Spleen (tissue), 11 donors: ENCODE results near the gene SDS. TPM values are rescaled to one million over a fixed set of nuclear protein-coding genes. Genes with fewer than 3 reads are reported as not detected.

ENCODE experiments used
- DNase-seq: peaks from one replicate; pipeline ENCODE4 v3.0.0-alpha.2; 2020
- H3K27ac ChIP-seq, 8 donors: fragments of 200-600 bp; sonication (generic) in 7 of 8; 1 replicate in 4 of 8; 2 replicates in 4 of 8; pipeline versions ENCODE4 v1.5.0 to v1.8.0; 2016 to 2021; ENCODE audit warnings: inconsistent platforms in 4 of 8, mild to moderate bottlenecking in 4 of 8, moderate library complexity in 1 of 8
- H3K27me3 ChIP-seq, 7 donors: fragments of 200-600 bp; sonication (generic) in 6 of 7; replicated peaks in 1 of 7; 1 replicate in 4 of 7; 2 replicates in 3 of 7; pipeline versions ENCODE4 v1.5.0 to v1.8.0; 2016 to 2021; ENCODE audit warnings: inconsistent platforms in 3 of 7, mild to moderate bottlenecking in 1 of 7
- H3K36me3 ChIP-seq, 6 donors: fragments of 200-600 bp; sonication (generic) in 5 of 6; 1 replicate in 4 of 6; 2 replicates in 2 of 6; pipeline versions ENCODE4 v1.5.0 to v1.8.0; 2016 to 2021; ENCODE audit warnings: inconsistent platforms in 2 of 6
- H3K4me1 ChIP-seq, 6 donors: fragments of 200-600 bp; sonication (generic) in 5 of 6; 1 replicate in 3 of 6; 2 replicates in 3 of 6; pipeline versions ENCODE4 v1.5.0 to v1.8.0; 2016 to 2021; ENCODE audit warnings: inconsistent platforms in 3 of 6
- H3K4me3 ChIP-seq, 8 donors: fragments of 200-600 bp; sonication (generic) in 7 of 8; 1 replicate in 4 of 8; 2 replicates in 4 of 8; pipeline versions ENCODE4 v1.5.0 to v1.8.0; 2016 to 2021; ENCODE audit warnings: inconsistent platforms in 4 of 8, mild to moderate bottlenecking in 4 of 8, moderate library complexity in 2 of 8
- H3K9me3 ChIP-seq, 8 donors: fragments of 200-600 bp; sonication (generic) in 7 of 8; 1 replicate in 4 of 8; 2 replicates in 4 of 8; pipeline versions ENCODE4 v1.5.0 to v1.8.0; 2016 to 2021; ENCODE audit warnings: inconsistent platforms in 4 of 8
- POLR2A ChIP-seq, 3 donors: fragments of 450-650 bp; IDR thresholded peaks; one replicate each; pipeline ENCODE4 v1.5.1; 2017; ENCODE audit warnings: antibody characterized with exemption in 3 of 3, mild to moderate bottlenecking in 1 of 3
- POLR2AphosphoS5 ChIP-seq, 3 donors: sonication (generic); formaldehyde crosslinking; IDR thresholded peaks; one replicate each; pipeline ENCODE4 v1.5.1; 2017; ENCODE audit warnings: antibody characterized with exemption in 3 of 3
- WGBS, 5 donors: extraction: QIAGEN DNeasy Blood & Tissue Kit in 3 of 5; methylation state at CpG; one replicate each; pipeline versions ENCODE4 v1.1.5 to v1.1.7; 2013 to 2018; 5-methylcytosine and 5-hydroxymethylcytosine counted together
- intact Hi-C: fragments of 100-400 bp; cut with DNase I; formaldehyde crosslinking; loops from one replicate; pipeline ENCODE4 v1.15.0; 2023; ENCODE audit warnings: low total_unique reads
- polyA plus RNA-seq, 3 donors: library from polyadenylated mRNA; stranded (reverse); fragments of 200-250 nt; gene quantifications; one replicate each; pipeline ENCODE4 v1.2.1, GENCODE V29; 2013
- total RNA-seq, 7 donors: library from RNA; depleted of rRNA in 3 of 7; stranded (reverse); fragments of >200 nt in 3 of 7; fragmentation: NEBNext Ultra II Directional in 4 of 7; extraction: Animal tissue kit (Norgen Biotek cat#: 25700) in 4 of 7; gene quantifications; one replicate each; pipeline versions ENCODE4 v1.1.0 to v1.2.1, GENCODE V29; 2016 to 2021
- TF ChIP-seq, protein P1 (sequence below), 11 experiments: fragments of 200-600 bp in 7 of 11; fragments of 450-650 bp in 4 of 11; sonication (generic) in 4 of 11; IDR thresholded peaks in 8 of 11; conservative IDR thresholded peaks in 3 of 11; 1 replicate in 7 of 11; 2 replicates in 4 of 11; pipeline versions ENCODE4 v1.4.0 to v1.8.0; 2016 to 2021; ENCODE audit warnings: antibody characterized with exemption in 11 of 11, inconsistent platforms in 4 of 11, mild to moderate bottlenecking in 1 of 11
- donor health status: healthy with polysubstance abuse.
- donor health status: DM: no; HTN: no; CAD: no; lungs with moderate emphysema.
- donor health status: DM: no; HTN: no; CAD: no.
- donor health status: Bipolar disorder and iron deficiency.
- donor health status: healthy.
- donor health status: DM: no; HTN: no; CAD: no.
- donor health status: DM: yes; HTN: yes; CAD: no.

Gene SDS
- total and polyA plus RNA-seq, 10 donors: 0.61 to 3.5 (median 1.2) TPM; not detected in 1

DNA sequence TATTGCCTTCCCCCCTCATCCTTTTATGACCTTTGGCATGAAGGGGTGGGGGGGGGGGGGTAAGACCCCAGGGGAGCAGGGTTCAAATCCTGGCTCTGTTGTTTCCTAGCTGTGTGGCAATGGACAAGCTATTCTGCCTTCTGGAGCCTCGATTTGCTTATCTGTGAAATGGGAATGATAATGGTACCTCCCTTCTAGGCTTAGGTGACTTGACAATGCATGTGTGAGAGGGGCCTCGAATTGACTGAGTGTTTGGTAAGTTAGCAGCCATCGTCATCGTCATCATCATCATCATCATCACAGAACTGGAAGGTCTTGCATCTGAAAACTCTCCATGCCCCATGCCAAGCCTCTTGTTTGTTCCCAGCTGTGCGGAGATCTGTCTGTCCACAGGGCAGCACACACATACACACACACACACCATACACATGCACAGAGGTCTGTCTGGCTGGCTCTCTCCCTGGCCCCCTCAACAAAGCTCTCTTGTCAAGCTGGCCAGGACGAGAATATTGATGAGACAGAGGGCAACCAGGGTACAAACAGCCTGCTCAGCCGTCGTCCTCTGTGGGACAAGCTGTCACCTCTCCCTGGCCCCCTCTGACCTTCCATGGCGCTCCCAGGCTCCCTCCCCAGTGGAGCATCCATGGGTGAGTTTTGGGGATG lies 5.9 kb upstream of the SDS start:
- WGBS, 5 donors: 62 to 87% (median 73%) methylated on average over 6 to 9 of the region's 9 CpGs
- Histone ChIP-seq H3K4me3 (no peak overlapping the region), H3K9me3 (no peaks in the 10 kb centered on the region), H3K27me3 (peaks cover 0 to 25% (median 0%) of the 10 kb centered on the region in 7 donors), H3K36me3 (no peaks in the 10 kb centered on the region), H3K27ac (no peak overlapping the region), H3K4me1 (no peaks in the 10 kb centered on the region)
- no peak for DNase-seq
- no peak for TF ChIP-seq POLR2AphosphoS5 (IDR thresholded peaks at IDR 0.05)
- intact Hi-C loops: no loop called here

DNA sequence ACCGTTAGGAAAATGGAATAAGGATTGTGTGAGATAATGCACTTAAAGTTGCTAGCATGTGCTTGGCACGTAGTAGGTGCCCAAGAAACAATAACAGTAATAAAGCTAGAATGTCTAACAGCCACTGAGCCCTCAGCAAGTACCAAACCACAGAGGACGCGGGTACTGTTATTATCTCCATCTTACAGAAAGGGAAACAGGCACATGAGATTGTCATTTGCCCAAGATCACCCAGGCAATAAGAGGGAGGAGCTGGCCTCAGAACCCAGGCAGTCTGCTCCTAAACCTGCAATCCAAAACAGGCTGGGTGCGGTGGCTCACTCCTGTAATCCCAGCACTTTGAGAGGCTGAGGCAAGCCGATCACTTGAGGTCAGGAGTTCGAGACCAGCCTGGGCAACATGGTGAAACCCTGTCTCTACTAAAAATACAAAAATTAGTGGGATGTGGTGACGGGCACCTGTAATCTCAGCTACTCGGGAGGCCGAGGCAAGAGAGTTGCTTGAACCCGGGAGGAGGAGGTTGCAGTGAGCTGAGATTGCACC lies 5.1 kb upstream of the SDS start:
- no peak for DNase-seq
- Histone ChIP-seq H3K9me3 (no peaks in the 10 kb centered on the region), H3K4me1 (peaks cover 0 to 7% (median 0%) of the 10 kb centered on the region in 6 donors), H3K4me3 (no peak overlapping the region), H3K27ac (no peak overlapping the region), H3K27me3 (peaks cover 0 to 27% (median 0%) of the 10 kb centered on the region in 7 donors), H3K36me3 (no peaks in the 10 kb centered on the region)
- TF ChIP-seq, protein P1, sequence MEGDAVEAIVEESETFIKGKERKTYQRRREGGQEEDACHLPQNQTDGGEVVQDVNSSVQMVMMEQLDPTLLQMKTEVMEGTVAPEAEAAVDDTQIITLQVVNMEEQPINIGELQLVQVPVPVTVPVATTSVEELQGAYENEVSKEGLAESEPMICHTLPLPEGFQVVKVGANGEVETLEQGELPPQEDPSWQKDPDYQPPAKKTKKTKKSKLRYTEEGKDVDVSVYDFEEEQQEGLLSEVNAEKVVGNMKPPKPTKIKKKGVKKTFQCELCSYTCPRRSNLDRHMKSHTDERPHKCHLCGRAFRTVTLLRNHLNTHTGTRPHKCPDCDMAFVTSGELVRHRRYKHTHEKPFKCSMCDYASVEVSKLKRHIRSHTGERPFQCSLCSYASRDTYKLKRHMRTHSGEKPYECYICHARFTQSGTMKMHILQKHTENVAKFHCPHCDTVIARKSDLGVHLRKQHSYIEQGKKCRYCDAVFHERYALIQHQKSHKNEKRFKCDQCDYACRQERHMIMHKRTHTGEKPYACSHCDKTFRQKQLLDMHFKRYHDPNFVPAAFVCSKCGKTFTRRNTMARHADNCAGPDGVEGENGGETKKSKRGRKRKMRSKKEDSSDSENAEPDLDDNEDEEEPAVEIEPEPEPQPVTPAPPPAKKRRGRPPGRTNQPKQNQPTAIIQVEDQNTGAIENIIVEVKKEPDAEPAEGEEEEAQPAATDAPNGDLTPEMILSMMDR (IDR thresholded peaks at IDR 0.05 in 8 of 11, conservative IDR thresholded peaks at IDR 0.05 in 3 of 11): no peak
- TF ChIP-seq POLR2AphosphoS5 (IDR thresholded peaks at IDR 0.05) (no peak), POLR2A (IDR thresholded peaks at IDR 0.05) (no peak)
- intact Hi-C loops: no loop called here
- 83 to 96% (median 89%) methylated on average over 11 of the region's 11 CpGs for WGBS, 5 donors

DNA sequence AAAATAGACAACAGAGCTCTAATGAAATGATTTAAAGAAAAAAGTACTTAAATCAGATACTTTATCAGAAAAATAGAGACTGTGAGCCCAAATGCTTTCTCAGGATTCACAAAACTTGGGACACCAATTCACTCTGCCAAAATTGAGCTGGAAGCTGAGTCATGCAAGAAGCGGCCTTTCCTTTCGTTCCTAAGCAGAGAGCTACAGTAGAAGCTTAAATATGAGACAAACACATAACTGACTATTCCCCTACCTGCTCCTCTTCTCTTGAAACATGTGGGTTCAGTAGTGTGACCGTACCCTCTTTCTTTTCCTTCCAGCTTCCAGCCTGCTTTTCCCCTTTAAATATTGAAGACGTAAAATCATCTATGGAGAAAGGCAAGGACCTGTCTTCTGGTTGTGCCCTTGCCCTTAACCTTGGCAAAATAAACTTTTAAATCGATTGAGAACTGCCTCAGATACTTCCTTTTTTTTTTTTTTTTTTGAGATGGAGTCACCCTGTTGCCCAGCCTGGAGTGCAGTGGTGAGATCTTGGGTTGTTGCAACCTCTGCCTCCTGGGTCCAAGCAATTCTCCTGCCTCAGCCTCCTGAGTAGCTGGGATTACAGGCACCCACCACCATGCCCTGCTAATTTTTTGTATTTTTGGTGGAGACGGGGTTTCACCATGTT lies 4.4 kb upstream of the SDS start:
- intact Hi-C loops: no loop called here
- TF ChIP-seq, protein P1 (IDR thresholded peaks at IDR 0.05 in 8 of 11, conservative IDR thresholded peaks at IDR 0.05 in 3 of 11): no peak
- no peak for TF ChIP-seq POLR2A (IDR thresholded peaks at IDR 0.05)
- no peak for TF ChIP-seq POLR2AphosphoS5 (IDR thresholded peaks at IDR 0.05)
- Histone ChIP-seq H3K27me3 (peaks cover 0 to 34% (median 0%) of the 10 kb centered on the region in 7 donors), H3K27ac (no peak overlapping the region), H3K4me3 (no peak overlapping the region), H3K36me3 (no peaks in the 10 kb centered on the region), H3K4me1 (peaks cover 0 to 14% (median 0%) of the 10 kb centered on the region in 6 donors), H3K9me3 (no peaks in the 10 kb centered on the region)
- 49 to 68% (median 59%) methylated on average over 6 of the region's 6 CpGs for WGBS, 5 donors
- DNase-seq: no peak

DNA sequence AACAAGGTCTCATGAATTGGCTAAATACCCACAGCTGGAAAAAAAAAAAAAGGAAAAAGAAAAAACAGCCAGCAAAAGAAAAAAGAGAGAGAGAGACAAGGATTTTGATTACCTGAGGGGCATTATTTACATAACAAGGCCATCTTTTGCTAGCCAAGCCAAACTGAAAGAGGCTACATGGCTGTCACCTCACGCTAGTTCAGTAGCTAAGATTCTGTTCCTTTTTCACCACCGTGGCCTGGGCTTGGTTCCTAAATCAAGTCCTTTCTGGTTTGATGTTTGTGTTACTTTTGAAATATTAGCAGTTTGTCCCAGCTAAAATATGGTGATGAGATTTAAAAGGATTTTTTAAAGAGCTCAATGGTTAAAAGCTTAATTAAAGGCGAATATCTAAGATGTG lies 2.0 kb upstream of the SDS start:
- no peak for DNase-seq
- Histone ChIP-seq H3K36me3 (no peaks in the 10 kb centered on the region), H3K4me3 (no peak overlapping the region), H3K4me1 (peaks cover 0 to 14% (median 0%) of the 10 kb centered on the region in 6 donors), H3K9me3 (no peaks in the 10 kb centered on the region), H3K27ac (no peak overlapping the region), H3K27me3 (peaks cover 0 to 43% (median 0%) of the 10 kb centered on the region in 7 donors)
- no peak for TF ChIP-seq POLR2A (IDR thresholded peaks at IDR 0.05)
- TF ChIP-seq, protein P1 (IDR thresholded peaks at IDR 0.05 in 8 of 11, conservative IDR thresholded peaks at IDR 0.05 in 3 of 11): no peak
- TF ChIP-seq POLR2AphosphoS5 (IDR thresholded peaks at IDR 0.05): no peak
- 56 to 73% (median 69%) methylated on average over 3 of the region's 3 CpGs for WGBS, 5 donors
- intact Hi-C loops: no loop called here
